ENCODE measurements around the gene NINL. TPM values are rescaled to one million over a fixed set of nuclear protein-coding genes. Genes with fewer than 3 reads are reported as not detected.

NINL gene
- total and polyA plus RNA-seq, 10 donors: 3.1 to 16.1 (median 8.1) TPM

- Histone ChIP-seq H3K4me3 (no peak overlapping the region), H3K36me3 (peaks cover 0 to 30% (median under 1%) of the 10 kb centered on the region in 6 donors), H3K27ac (no peak overlapping the region), H3K27me3 (replicated peaks in 1 of 7) (no peaks in the 10 kb centered on the region), H3K4me1 (no peaks in the 10 kb centered on the region), H3K9me3 (no peaks in the 10 kb centered on the region)
- TF ChIP-seq CTCF (IDR thresholded peaks at IDR 0.05 in 8 of 11, conservative IDR thresholded peaks at IDR 0.05 in 3 of 11) (no peak), POLR2A (IDR thresholded peaks at IDR 0.05) (no peak), POLR2AphosphoS5 (IDR thresholded peaks at IDR 0.05) (no peak)
- 83 to 93% (median 92%) methylated on average over 7 to 10 of the region's 10 CpGs for WGBS, 5 donors
- intact Hi-C loops (cut with DNase I; ENCODE audit: low total_unique reads): no loop called here
- DNase-seq: no peak
Measured at GRCh38 chr20:25493748-25494505, 91.4 kb downstream of the NINL start.

- no peak for DNase-seq
- H3K9me3 ChIP-seq: no peaks in the 10 kb centered on the region
- H3K27me3 ChIP-seq (replicated peaks in 1 of 7): no peaks in the 10 kb centered on the region
- peaks cover 0 to 31% (median 2%) of the 10 kb centered on the region in 6 donors for H3K36me3 ChIP-seq
- intact Hi-C loops (cut with DNase I; ENCODE audit: low total_unique reads): no loop called here
- H3K4me1 ChIP-seq: no peaks in the 10 kb centered on the region
- TF ChIP-seq POLR2A (IDR thresholded peaks at IDR 0.05): no peak
- TF ChIP-seq POLR2AphosphoS5 (IDR thresholded peaks at IDR 0.05): no peak
- no peak for TF ChIP-seq CTCF (IDR thresholded peaks at IDR 0.05 in 8 of 11, conservative IDR thresholded peaks at IDR 0.05 in 3 of 11)
- 87 to 91% (median 88%) methylated on average over 10 of the region's 10 CpGs for WGBS, 5 donors
- no peak overlapping the region for H3K4me3 ChIP-seq
- no peak overlapping the region for H3K27ac ChIP-seq
Measured at GRCh38 chr20:25493137-25493536, 92.2 kb downstream of the NINL start.

GRCh38 chr20:25491446-25492038, 93.8 kb downstream of the NINL start:
- H3K9me3 ChIP-seq: no peaks in the 10 kb centered on the region
- peaks cover 0 to 13% (median 4%) of the 10 kb centered on the region in 6 donors for H3K4me1 ChIP-seq
- H3K27me3 ChIP-seq (replicated peaks in 1 of 7): no peaks in the 10 kb centered on the region
- DNase-seq: no peak
- no peak overlapping the region for H3K4me3 ChIP-seq
- intact Hi-C loops (cut with DNase I; ENCODE audit: low total_unique reads): no loop called here
- no peak for TF ChIP-seq POLR2AphosphoS5 (IDR thresholded peaks at IDR 0.05)
- TF ChIP-seq POLR2A (IDR thresholded peaks at IDR 0.05): no peak
- no peak for TF ChIP-seq CTCF (IDR thresholded peaks at IDR 0.05 in 8 of 11, conservative IDR thresholded peaks at IDR 0.05 in 3 of 11)
- WGBS, 5 donors: 83 to 90% (median 90%) methylated on average over 8 to 12 of the region's 12 CpGs
- no peak overlapping the region for H3K27ac ChIP-seq
- peaks cover 0 to 24% (median 2%) of the 10 kb centered on the region in 6 donors for H3K36me3 ChIP-seq

All from spleen (tissue), 11 donors.